A673 (cell line): Measurements from ENCODE around the gene KLHL33.

ENCODE experiments used
- EZH2 ChIP-seq: fragments of 200-600 bp; sonication (generic); IDR thresholded peaks from 2 replicates; pipeline ENCODE4 v1.6.1; 2017; ENCODE audit warnings: borderline replicate concordance, low read depth, mild to moderate bottlenecking, mixed read lengths, antibody characterized with exemption, low read length; ENCODE audit not compliant: poor library complexity, severe bottlenecking
- TF ChIP-seq, protein P1 (sequence below): fragments of 300-800, 200-600 bp; sonication (generic); conservative IDR thresholded peaks from 2 replicates; pipeline ENCODE4 v1.5.1; 2017; ENCODE audit warnings: low read depth, mild to moderate bottlenecking, antibody characterized with exemption, low read length, moderate library complexity, mixed read lengths

DNA sequence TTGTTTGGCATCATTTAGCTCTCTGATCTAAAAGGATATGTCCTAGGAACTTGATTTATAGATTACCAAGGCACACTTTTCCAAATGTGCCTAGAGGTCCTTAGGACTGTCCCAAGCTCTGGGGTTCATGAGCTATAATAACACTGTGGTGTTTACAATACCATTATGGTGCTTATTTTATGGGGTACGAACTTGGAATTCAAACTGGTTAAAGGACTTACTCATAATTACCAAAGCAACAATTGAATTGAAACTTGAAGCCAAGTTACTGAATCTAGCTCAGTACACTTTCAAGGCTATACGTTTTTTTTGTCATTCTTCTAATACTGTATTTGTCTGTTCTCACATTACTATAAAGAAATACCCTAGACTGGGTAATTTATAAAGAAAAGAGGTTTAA is 13.1 kb downstream of the KLHL33 start:
- TF ChIP-seq, protein P1, sequence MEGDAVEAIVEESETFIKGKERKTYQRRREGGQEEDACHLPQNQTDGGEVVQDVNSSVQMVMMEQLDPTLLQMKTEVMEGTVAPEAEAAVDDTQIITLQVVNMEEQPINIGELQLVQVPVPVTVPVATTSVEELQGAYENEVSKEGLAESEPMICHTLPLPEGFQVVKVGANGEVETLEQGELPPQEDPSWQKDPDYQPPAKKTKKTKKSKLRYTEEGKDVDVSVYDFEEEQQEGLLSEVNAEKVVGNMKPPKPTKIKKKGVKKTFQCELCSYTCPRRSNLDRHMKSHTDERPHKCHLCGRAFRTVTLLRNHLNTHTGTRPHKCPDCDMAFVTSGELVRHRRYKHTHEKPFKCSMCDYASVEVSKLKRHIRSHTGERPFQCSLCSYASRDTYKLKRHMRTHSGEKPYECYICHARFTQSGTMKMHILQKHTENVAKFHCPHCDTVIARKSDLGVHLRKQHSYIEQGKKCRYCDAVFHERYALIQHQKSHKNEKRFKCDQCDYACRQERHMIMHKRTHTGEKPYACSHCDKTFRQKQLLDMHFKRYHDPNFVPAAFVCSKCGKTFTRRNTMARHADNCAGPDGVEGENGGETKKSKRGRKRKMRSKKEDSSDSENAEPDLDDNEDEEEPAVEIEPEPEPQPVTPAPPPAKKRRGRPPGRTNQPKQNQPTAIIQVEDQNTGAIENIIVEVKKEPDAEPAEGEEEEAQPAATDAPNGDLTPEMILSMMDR: no peak
- no peak for TF ChIP-seq EZH2
